Uterus (tissue), 4 donors: ENCODE data around the gene AMDHD1. TPM values are rescaled to one million over a fixed set of nuclear protein-coding genes. Genes with fewer than 3 reads are reported as not detected.

Experiments used
- DNase-seq, 2 donors: peaks; one replicate each; pipeline ENCODE4 v3.0.0-alpha.2; 2019 to 2020
- H3K27ac ChIP-seq, 2 donors: fragments of 200-600 bp; sonication (generic); 1 replicate in 1 of 2; 2 replicates in 1 of 2; pipeline ENCODE4 v1.5.1; 2016 to 2018
- H3K27me3 ChIP-seq, 2 donors: fragments of 200-600 bp; sonication (generic); one replicate each; pipeline ENCODE4 v1.5.1; 2018 to 2019; ENCODE audit warnings: control low read depth in 1 of 2
- H3K36me3 ChIP-seq, 2 donors: fragments of 200-600 bp; sonication (generic); one replicate each; pipeline ENCODE4 v1.5.1; 2019; ENCODE audit warnings: control low read depth in 1 of 2
- H3K4me1 ChIP-seq, 2 donors: fragments of 200-600 bp; sonication (generic); one replicate each; pipeline ENCODE4 v1.5.1; 2018 to 2019; ENCODE audit warnings: control low read depth in 1 of 2
- H3K4me3 ChIP-seq, 2 donors: fragments of 200-600 bp; sonication (generic); 1 replicate in 1 of 2; 2 replicates in 1 of 2; pipeline ENCODE4 v1.5.1; 2018 to 2019; ENCODE audit warnings: mild to moderate bottlenecking in 1 of 2
- H3K9me3 ChIP-seq, 2 donors: fragments of 200-600 bp; sonication (generic); one replicate each; pipeline ENCODE4 v1.5.1; 2019; ENCODE audit warnings: control low read depth in 1 of 2
- POLR2A ChIP-seq, 2 donors: fragments of 450-650 bp; IDR thresholded peaks; one replicate each; pipeline ENCODE4 v1.6.1; 2016; ENCODE audit warnings: antibody characterized with exemption in 2 of 2, mild to moderate bottlenecking in 1 of 2, moderate library complexity in 1 of 2
- intact Hi-C: fragments of 100-400 bp; cut with DNase I; formaldehyde crosslinking; loops from one replicate; pipeline ENCODE4 v1.15.1; 2023; ENCODE audit warnings: low total_unique reads
- total RNA-seq, 4 donors: library from RNA; depleted of rRNA in 3 of 4; stranded (reverse); fragments of >200 nt in 3 of 4; gene quantifications; one replicate each; pipeline versions ENCODE4 v1.1.0 to v1.2.4, GENCODE V29; 2014 to 2023
- TF ChIP-seq, protein P1 (sequence below), 4 experiments: fragments of 200-600 bp in 2 of 4; fragments of 450-650 bp in 2 of 4; sonication (generic) in 2 of 4; IDR thresholded peaks; one replicate each; pipeline ENCODE4 v1.5.1; 2016 to 2019; ENCODE audit warnings: antibody characterized with exemption in 4 of 4, mild to moderate bottlenecking in 2 of 4, moderate library complexity in 1 of 4
- donor health status: DM: yes; HTN: yes; CAD: no.

The AMDHD1 gene
- total RNA-seq, 4 donors from 2014 or later, result 0.26 to 1.8 (median 1.1) TPM; not detected in 1

DNA sequence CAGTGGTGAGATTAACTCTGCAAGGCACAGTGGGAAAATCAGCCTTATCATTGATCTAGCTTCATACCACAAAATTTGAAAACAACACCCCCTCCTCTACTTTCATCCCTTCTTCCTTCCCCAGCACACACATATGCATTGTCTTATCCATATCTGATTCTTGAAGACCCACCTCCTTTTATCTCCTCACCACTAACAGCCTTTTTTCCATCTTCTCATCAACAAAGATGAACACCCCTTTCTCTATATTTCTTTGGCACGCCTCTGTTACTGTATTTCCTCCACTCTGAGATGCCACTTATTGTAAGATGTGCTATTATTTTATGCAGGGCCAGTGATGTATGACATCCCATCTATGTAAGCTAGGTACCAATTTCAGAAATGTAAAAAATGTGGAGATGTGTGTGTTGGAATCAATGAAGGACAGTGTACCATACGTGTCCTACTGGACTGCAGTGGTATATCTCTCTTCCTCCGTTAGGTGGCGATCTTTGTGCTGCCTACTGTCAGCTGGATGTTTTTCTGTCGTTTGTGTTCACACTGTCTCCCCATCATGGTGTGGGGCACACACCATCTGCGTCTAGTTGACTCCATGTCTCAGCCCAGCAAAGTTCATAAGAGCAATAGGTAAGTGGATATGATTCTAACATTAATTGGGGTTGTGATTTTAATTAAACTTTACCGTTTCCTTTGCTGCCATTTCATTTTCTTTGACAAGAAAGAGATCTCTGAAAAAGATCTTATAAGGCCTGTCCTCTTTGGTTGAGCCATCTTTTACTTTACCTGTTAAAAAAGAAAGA lies 24.7 kb upstream of the AMDHD1 start:
- TF ChIP-seq, protein P1, sequence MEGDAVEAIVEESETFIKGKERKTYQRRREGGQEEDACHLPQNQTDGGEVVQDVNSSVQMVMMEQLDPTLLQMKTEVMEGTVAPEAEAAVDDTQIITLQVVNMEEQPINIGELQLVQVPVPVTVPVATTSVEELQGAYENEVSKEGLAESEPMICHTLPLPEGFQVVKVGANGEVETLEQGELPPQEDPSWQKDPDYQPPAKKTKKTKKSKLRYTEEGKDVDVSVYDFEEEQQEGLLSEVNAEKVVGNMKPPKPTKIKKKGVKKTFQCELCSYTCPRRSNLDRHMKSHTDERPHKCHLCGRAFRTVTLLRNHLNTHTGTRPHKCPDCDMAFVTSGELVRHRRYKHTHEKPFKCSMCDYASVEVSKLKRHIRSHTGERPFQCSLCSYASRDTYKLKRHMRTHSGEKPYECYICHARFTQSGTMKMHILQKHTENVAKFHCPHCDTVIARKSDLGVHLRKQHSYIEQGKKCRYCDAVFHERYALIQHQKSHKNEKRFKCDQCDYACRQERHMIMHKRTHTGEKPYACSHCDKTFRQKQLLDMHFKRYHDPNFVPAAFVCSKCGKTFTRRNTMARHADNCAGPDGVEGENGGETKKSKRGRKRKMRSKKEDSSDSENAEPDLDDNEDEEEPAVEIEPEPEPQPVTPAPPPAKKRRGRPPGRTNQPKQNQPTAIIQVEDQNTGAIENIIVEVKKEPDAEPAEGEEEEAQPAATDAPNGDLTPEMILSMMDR (IDR thresholded peaks at IDR 0.05), result peak; percentile 41 to 64 (median 52)
- TF ChIP-seq POLR2A (IDR thresholded peaks at IDR 0.05), result no peak
- H3K36me3 ChIP-seq, result no peaks in the 10 kb centered on the region
- no peaks in the 10 kb centered on the region for H3K9me3 ChIP-seq
- intact Hi-C loops, result no loop called here
- no peak overlapping the region for H3K4me3 ChIP-seq
- no peak overlapping the region for H3K27ac ChIP-seq
- H3K4me1 ChIP-seq, result no peaks in the 10 kb centered on the region
- peak in 1 of 2 donors; percentile 18 for DNase-seq
- H3K27me3 ChIP-seq, result no peaks in the 10 kb centered on the region

DNA sequence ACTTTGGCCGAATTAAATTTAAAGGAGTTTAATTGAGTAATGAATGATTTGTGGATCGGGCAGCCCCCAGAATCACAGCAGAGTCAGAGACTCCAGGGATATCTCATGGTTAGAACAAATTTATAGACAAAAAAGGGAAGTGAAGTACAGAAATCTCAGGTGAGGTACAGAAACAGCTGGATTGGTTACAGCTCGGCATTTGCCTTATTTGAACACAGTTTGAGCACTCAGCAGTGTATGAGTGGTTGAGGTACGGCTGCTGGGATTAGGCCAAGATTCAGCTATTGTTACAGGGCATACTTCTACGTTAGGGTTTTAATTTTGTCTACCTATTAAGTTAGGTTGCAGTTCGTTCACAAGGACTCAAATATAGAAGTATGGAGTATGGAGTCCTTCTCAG lies 24.0 kb upstream of the AMDHD1 start:
- H3K4me3 ChIP-seq, result no peak overlapping the region
- no peaks in the 10 kb centered on the region for H3K27me3 ChIP-seq
- no peak for DNase-seq
- H3K36me3 ChIP-seq, result no peaks in the 10 kb centered on the region
- TF ChIP-seq, protein P1 (IDR thresholded peaks at IDR 0.05), result no peak
- TF ChIP-seq POLR2A (IDR thresholded peaks at IDR 0.05), result no peak
- no peak overlapping the region for H3K27ac ChIP-seq
- no peaks in the 10 kb centered on the region for H3K9me3 ChIP-seq
- H3K4me1 ChIP-seq, result no peaks in the 10 kb centered on the region
- intact Hi-C loops, result no loop called here

DNA sequence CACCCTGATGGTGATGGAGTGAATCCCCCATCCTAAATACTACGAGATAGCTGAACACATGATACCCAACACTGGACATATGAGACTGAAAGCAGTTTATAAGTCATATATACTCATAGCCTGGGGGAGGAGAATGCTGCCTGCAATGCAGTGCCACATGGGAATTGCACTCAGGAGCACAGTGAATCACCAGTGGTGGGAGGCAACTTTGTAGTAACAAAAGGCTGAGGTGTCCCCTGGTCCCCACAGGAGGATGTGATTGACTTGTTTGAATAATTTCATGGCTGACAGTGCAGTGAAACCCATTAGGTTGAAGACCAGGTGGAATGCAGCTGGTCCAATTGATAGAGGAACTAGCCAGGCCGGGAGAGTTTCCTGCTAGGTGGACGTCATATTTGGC lies 20.9 kb upstream of the AMDHD1 start:
- Histone ChIP-seq H3K36me3 (no peaks in the 10 kb centered on the region), H3K27ac (no peak overlapping the region), H3K4me1 (no peaks in the 10 kb centered on the region), H3K27me3 (no peaks in the 10 kb centered on the region), H3K9me3 (no peaks in the 10 kb centered on the region), H3K4me3 (no peak overlapping the region)
- no peak for DNase-seq
- intact Hi-C loops, result no loop called here
- TF ChIP-seq, protein P1 (IDR thresholded peaks at IDR 0.05), result no peak
- no peak for TF ChIP-seq POLR2A (IDR thresholded peaks at IDR 0.05)

DNA sequence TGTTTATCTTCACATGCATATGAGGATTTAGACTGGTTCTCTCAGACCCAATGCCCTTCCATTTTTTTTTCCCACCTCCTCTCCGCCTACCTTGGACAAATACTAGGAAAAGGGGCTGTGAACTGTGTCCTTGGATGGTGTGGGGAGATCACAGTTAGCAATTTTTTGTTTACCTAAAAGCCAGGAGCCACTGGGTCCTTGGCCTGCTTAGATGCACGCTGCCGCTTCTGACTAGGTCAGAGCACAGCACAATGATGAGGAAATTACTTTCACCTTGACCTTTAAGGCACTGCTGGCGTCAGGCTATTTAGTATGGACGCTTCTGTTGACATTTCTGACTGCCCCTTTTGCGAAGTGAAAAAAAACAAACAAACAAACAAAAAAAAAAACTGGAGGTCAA lies 2.6 kb upstream of the AMDHD1 start:
- no peak overlapping the region for H3K4me3 ChIP-seq
- H3K27me3 ChIP-seq, result no peaks in the 10 kb centered on the region
- intact Hi-C loops, result no loop called here
- no peaks in the 10 kb centered on the region for H3K36me3 ChIP-seq
- H3K4me1 ChIP-seq, result no peaks in the 10 kb centered on the region
- DNase-seq, result no peak
- no peak overlapping the region for H3K27ac ChIP-seq
- TF ChIP-seq POLR2A (IDR thresholded peaks at IDR 0.05), result no peak
- TF ChIP-seq, protein P1 (IDR thresholded peaks at IDR 0.05), result no peak
- no peaks in the 10 kb centered on the region for H3K9me3 ChIP-seq

DNA sequence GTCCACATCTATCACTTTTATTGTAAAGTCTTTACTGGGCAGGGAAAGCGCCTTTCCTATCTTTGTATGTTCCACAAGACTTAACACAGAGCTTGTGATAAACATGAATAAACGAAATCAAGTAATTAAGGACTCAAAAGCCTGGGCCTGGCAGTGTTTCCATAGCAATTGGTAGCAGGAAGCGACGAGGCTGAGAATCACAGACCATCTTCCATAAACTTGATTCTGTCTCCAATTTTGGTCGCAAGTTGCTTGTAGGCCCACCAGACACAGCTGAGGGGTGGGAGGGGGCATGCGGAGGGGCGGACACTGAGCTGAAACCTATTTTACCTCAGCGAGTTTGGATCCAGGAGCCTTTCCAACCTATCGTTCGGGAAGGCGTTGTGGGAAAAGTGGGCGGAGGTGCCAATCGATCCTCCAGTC lies 1.0 kb upstream of the AMDHD1 start:
- H3K36me3 ChIP-seq, result no peaks in the 10 kb centered on the region
- DNase-seq, result no peak
- no peaks in the 10 kb centered on the region for H3K27me3 ChIP-seq
- H3K4me1 ChIP-seq, result no peaks in the 10 kb centered on the region
- intact Hi-C loops, result no loop called here
- H3K27ac ChIP-seq, result peak overlapping the region; percentile 72 to 84
- peak overlapping the region; percentile 73 to 78 for H3K4me3 ChIP-seq
- TF ChIP-seq POLR2A (IDR thresholded peaks at IDR 0.05), result no peak
- TF ChIP-seq, protein P1 (IDR thresholded peaks at IDR 0.05), result no peak
- no peaks in the 10 kb centered on the region for H3K9me3 ChIP-seq
